ENCODE data around the gene PCDH17. TPM values are rescaled to one million over a fixed set of nuclear protein-coding genes. Genes with fewer than 3 reads are reported as not detected.

The PCDH17 gene
- total RNA-seq, 2 donors from 2014 or later: 3.6 to 7.4 TPM

- TF ChIP-seq CTCF (IDR thresholded peaks at IDR 0.05): no peak
Measured at GRCh38 chr13:57653229-57653989, 21.9 kb downstream of the PCDH17 start.

GRCh38 chr13:57665481-57665880 is 33.9 kb downstream of the PCDH17 start:
- Histone ChIP-seq H3K27me3 (no peaks in the 10 kb centered on the region), H3K36me3 (no peaks in the 10 kb centered on the region), H3K4me3 (no peak overlapping the region), H3K4me1 (no peaks in the 10 kb centered on the region), H3K27ac (no peak overlapping the region), H3K9me3 (no peaks in the 10 kb centered on the region)
- DNase-seq (ENCODE audit: low spot score): no peak
- no peak for TF ChIP-seq CTCF (IDR thresholded peaks at IDR 0.05)

More at GRCh38 chr13:57653229-57653989, 21.9 kb downstream of the PCDH17 start:
- H3K27ac ChIP-seq: no peak overlapping the region
- no peaks in the 10 kb centered on the region for H3K9me3 ChIP-seq
- no peak for DNase-seq (ENCODE audit: low spot score)
- no peak overlapping the region for H3K4me3 ChIP-seq
- H3K4me1 ChIP-seq: no peaks in the 10 kb centered on the region
- H3K36me3 ChIP-seq: no peaks in the 10 kb centered on the region
- H3K27me3 ChIP-seq: no peaks in the 10 kb centered on the region

- Histone ChIP-seq H3K4me3 (no peak overlapping the region), H3K9me3 (no peaks in the 10 kb centered on the region), H3K27ac (no peak overlapping the region), H3K4me1 (no peaks in the 10 kb centered on the region), H3K27me3 (no peaks in the 10 kb centered on the region), H3K36me3 (no peaks in the 10 kb centered on the region)
- DNase-seq (ENCODE audit: low spot score): no peak
- no peak for TF ChIP-seq CTCF (IDR thresholded peaks at IDR 0.05)
Measured at GRCh38 chr13:57666131-57666953, 34.8 kb downstream of the PCDH17 start.

- TF ChIP-seq CTCF (IDR thresholded peaks at IDR 0.05): no peak
- DNase-seq (ENCODE audit: low spot score): no peak
- H3K27me3 ChIP-seq: no peaks in the 10 kb centered on the region
- H3K4me3 ChIP-seq: no peak overlapping the region
- no peaks in the 10 kb centered on the region for H3K36me3 ChIP-seq
- no peak overlapping the region for H3K27ac ChIP-seq
- no peaks in the 10 kb centered on the region for H3K4me1 ChIP-seq
- H3K9me3 ChIP-seq: no peaks in the 10 kb centered on the region
Measured at GRCh38 chr13:57672168-57672567, 40.6 kb downstream of the PCDH17 start.

GRCh38 chr13:57673197-57673596 is 41.7 kb downstream of the PCDH17 start:
- DNase-seq (ENCODE audit: low spot score): no peak
- no peak for TF ChIP-seq CTCF (IDR thresholded peaks at IDR 0.05)
- H3K4me1 ChIP-seq: no peaks in the 10 kb centered on the region

More at GRCh38 chr13:57673197-57673596, 41.7 kb downstream of the PCDH17 start:
- H3K9me3 ChIP-seq: no peaks in the 10 kb centered on the region
- H3K27ac ChIP-seq: no peak overlapping the region
- no peaks in the 10 kb centered on the region for H3K36me3 ChIP-seq
- H3K4me3 ChIP-seq: no peak overlapping the region
- no peaks in the 10 kb centered on the region for H3K27me3 ChIP-seq

Measured in right atrium auricular region (tissue), 2 donors.